NT2/D1 (cell line): Measurements from ENCODE around the gene PARVG.

Source experiments
- DNase-seq: peaks from one replicate; pipeline ENCODE4 v3.0.0-alpha.2; 2011; ENCODE audit warnings: low read depth, low spot score
- H3K27me3 ChIP-seq: 2 replicates; pipeline ENCODE4 v1.6.0; 2011; ENCODE audit warnings: mild to moderate bottlenecking; ENCODE audit not compliant: insufficient read length, insufficient read depth
- H3K36me3 ChIP-seq: 2 replicates; pipeline ENCODE4 v1.6.1; 2011; ENCODE audit warnings: mild to moderate bottlenecking, low read length, mixed read lengths; ENCODE audit not compliant: insufficient read depth, insufficient read length
- H3K4me1 ChIP-seq: 2 replicates; pipeline ENCODE4 v1.5.1; 2011; ENCODE audit not compliant: insufficient read depth, insufficient read length
- H3K4me3 ChIP-seq: 2 replicates; pipeline ENCODE4 v1.5.1; 2011; ENCODE audit warnings: low read depth; ENCODE audit not compliant: insufficient read length
- H3K9ac ChIP-seq: 2 replicates; pipeline ENCODE4 v1.6.0; 2011; ENCODE audit warnings: low read depth; ENCODE audit not compliant: insufficient read length
- H3K9me3 ChIP-seq: 2 replicates; pipeline ENCODE4 v1.5.1; 2011; ENCODE audit warnings: mild to moderate bottlenecking, low read length; ENCODE audit not compliant: insufficient read depth
- SUZ12 ChIP-seq: IDR thresholded peaks from 2 replicates; pipeline ENCODE4 v1.6.1; 2011; ENCODE audit not compliant: insufficient read length, insufficient read depth; ENCODE audit errors: extremely low read depth
- YY1 ChIP-seq: IDR thresholded peaks from 2 replicates; pipeline ENCODE4 v1.6.1; 2011; ENCODE audit not compliant: insufficient read length, insufficient read depth
- ZNF274 ChIP-seq: IDR thresholded peaks from 2 replicates; pipeline ENCODE4 v1.6.1; 2011; ENCODE audit warnings: mild to moderate bottlenecking, low read depth, low read length

Gene PARVG

DNA sequence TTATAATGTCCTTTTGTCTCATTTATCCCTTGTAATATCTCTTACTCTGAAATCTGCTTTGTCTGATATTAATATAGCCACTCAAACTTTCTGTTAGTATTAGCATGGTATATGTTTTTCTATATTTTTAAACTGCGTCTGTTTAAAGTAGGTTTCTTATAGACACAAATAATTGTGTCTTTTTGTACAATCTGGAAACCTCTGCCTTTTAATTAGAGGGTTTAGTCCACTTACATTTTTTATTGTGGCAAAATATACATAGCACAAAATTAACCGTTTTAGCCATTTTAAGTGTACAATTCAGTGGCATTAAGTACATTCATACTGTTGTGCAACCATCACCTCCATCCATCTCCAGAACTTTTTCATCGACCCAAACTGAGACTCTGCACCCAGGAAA, 28.6 kb downstream of the PARVG start:
- TF ChIP-seq YY1 (no peak), ZNF274 (no peak), SUZ12 (no peak)
- Histone ChIP-seq H3K9me3 (0 out of 2 replicates have a peak, but pooled peaks cover under 1% of the 10 kb centered on the region), H3K27me3 (no peaks in the 10 kb centered on the region), H3K36me3 (no peaks in the 10 kb centered on the region), H3K4me1 (no peaks in the 10 kb centered on the region), H3K4me3 (no peak overlapping the region), H3K9ac (no peak overlapping the region)
- DNase-seq: no peak

DNA sequence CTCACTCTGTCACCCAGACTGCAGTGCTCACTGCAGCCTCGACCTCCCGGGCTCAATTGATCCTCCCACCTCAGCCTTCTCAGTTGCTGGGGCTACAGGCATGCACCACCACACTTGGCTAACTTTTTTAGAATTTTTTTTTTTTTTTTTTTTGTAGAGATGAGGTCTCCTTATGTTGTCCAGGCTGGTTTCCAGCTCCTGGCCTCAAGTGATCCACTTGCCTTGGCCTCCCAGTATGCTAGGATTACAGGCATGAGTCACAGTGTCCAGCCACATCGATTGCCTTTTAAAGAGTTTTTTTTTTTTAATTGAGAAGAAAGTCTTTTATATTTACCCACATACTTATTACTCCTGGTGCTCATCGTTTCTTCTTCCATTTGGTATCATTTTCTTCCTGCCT, 30.0 kb downstream of the PARVG start:
- no peak for TF ChIP-seq SUZ12
- TF ChIP-seq ZNF274: no peak
- TF ChIP-seq YY1: no peak
- H3K9ac ChIP-seq: no peak overlapping the region
- no peaks in the 10 kb centered on the region for H3K36me3 ChIP-seq
- H3K9me3 ChIP-seq: peaks cover 13% of the 10 kb centered on the region
- no peaks in the 10 kb centered on the region for H3K4me1 ChIP-seq
- no peak overlapping the region for H3K4me3 ChIP-seq
- no peaks in the 10 kb centered on the region for H3K27me3 ChIP-seq
- no peak for DNase-seq

DNA sequence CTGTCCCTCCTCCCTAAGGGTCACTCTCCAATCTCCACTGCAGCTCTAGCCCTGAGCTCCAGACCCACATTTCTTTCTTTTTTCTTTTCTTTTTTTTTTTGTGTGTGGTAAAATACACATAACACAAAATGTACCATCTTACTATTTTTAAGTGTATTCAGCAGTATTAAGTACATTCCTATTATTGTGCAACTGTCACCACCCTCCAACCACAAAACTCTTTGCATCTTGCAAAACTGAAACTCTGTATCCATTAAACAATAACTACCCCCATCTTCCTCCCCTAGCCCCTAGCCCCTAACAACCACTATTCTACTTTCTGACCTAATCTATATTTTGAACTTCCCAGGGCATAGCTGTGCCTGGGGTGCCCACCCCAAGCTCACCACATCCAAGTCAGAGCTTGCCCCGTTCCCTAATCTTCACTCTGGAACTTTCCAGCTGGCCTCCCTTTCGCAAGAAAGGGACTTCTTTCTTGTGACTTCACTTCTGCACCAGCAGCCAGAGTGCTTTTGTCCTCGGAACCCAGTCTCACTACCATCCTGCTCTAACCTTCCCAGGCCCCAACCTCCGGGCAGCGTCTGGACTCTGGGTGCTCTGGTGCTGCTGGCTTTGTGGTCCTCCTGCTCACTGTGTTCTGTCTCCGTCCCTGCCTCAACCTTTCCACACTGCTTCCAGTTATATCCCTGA, 30.7 kb downstream of the PARVG start:
- Histone ChIP-seq H3K4me3 (no peak overlapping the region), H3K9me3 (peaks cover 13% of the 10 kb centered on the region), H3K9ac (no peak overlapping the region), H3K27me3 (no peaks in the 10 kb centered on the region), H3K36me3 (no peaks in the 10 kb centered on the region), H3K4me1 (no peaks in the 10 kb centered on the region)
- TF ChIP-seq SUZ12 (no peak), YY1 (no peak), ZNF274 (no peak)
- DNase-seq: no peak

DNA sequence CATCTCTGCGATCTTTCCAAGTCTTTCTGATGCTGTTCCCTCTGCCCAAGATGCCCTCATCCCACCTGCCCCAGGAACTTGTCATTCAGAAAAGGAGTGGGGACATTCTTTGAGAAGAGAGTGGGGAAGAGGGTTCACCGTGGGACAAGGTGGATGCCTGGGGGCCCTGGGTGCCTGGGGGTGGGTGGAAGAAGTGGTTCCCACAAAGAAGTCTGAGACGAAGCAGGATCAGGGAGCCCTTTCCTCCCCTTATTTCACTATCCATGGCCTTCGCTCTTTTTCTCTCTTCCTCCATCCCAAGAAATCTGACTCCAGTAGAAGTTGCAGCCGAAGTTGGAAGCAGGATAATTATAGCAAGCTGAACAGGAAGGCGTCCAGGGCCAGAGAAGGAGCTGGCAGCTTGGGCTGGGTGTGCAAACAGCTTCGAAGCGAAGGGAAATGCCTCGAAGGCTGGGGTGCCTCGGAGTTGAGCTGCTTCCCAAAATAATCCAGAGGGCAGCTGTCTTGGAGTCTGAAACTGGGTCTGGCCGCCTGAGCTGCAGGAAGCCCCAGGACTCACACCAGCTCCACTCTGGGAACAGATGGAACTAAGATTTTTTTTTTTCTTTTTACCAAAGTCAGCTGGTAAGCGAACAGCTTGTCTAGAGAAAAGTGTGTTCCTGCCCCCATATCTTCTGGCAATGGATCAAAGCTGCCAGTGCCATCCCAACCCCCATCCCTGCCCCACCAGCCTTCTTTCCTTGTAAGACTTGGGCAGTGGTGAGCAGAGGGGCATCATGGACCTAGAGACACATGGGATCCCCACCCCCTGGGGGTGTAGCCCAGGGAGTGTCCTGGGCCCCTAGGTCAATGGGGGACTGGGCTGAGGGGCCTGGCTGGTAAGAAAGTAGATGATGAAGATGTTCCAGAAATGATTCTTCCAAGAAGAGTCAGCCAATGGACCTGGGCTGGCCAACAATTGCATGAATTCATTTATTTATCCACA, 31.5 kb downstream of the PARVG start:
- TF ChIP-seq YY1: no peak
- TF ChIP-seq SUZ12: no peak
- TF ChIP-seq ZNF274: no peak
- H3K36me3 ChIP-seq: no peaks in the 10 kb centered on the region
- DNase-seq: no peak

DNA sequence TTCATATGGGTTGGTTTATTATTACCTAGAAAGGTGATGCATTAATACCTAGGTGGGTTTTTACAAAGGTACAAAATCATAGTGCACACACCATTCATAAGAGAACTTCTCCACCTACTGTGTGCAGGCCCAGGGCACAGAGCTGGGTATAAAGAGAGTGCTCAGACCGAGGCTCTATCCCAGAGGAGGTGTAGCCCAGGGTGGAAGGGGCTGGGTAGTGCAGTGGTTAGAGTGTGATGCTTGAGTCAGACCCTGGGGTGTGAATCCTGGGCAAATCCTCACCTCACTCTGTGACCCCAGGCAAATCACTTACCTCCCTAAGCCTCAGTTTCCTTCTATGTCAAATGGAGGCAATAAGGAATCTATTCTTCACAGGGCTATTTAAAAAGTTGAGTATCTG, 32.2 kb downstream of the PARVG start:
- TF ChIP-seq YY1: no peak
- no peak for TF ChIP-seq ZNF274
- TF ChIP-seq SUZ12: no peak
- no peaks in the 10 kb centered on the region for H3K27me3 ChIP-seq
- no peaks in the 10 kb centered on the region for H3K36me3 ChIP-seq
- no peak overlapping the region for H3K9ac ChIP-seq
- no peak for DNase-seq
- H3K9me3 ChIP-seq: peaks cover 13% of the 10 kb centered on the region
- H3K4me1 ChIP-seq: no peaks in the 10 kb centered on the region
- no peak overlapping the region for H3K4me3 ChIP-seq

More for the DNA sequence above, 31.5 kb downstream of the PARVG start:
- Histone ChIP-seq H3K4me3 (no peak overlapping the region), H3K4me1 (no peaks in the 10 kb centered on the region), H3K9ac (no peak overlapping the region), H3K9me3 (peaks cover 13% of the 10 kb centered on the region), H3K27me3 (no peaks in the 10 kb centered on the region)

DNA sequence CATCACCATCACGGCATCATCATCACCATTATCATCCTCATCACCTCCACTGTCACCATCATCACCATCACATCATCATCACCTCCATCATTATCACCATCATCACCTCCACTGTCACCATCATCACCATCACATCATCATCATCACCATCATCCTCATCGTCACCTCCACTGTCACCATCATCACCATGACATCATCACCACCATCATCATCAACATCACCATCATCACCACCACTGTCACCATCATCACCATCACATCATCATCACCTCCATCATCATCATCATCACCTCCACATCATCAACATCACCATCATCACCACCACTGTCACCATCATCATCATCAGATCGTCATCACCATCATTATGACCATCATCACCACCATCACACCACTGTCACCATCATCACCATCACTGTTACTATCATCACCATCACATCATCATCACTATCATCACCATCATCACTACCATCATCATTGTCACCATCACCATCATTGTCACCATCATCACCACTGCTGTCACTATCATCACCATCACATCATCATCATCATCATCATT, 32.8 kb downstream of the PARVG start:
- no peak for DNase-seq
- Histone ChIP-seq H3K9ac (no peak overlapping the region), H3K4me3 (no peak overlapping the region), H3K4me1 (no peaks in the 10 kb centered on the region), H3K36me3 (no peaks in the 10 kb centered on the region), H3K9me3 (peaks cover 13% of the 10 kb centered on the region), H3K27me3 (no peaks in the 10 kb centered on the region)
- TF ChIP-seq YY1: no peak
- TF ChIP-seq ZNF274: no peak
- no peak for TF ChIP-seq SUZ12

DNA sequence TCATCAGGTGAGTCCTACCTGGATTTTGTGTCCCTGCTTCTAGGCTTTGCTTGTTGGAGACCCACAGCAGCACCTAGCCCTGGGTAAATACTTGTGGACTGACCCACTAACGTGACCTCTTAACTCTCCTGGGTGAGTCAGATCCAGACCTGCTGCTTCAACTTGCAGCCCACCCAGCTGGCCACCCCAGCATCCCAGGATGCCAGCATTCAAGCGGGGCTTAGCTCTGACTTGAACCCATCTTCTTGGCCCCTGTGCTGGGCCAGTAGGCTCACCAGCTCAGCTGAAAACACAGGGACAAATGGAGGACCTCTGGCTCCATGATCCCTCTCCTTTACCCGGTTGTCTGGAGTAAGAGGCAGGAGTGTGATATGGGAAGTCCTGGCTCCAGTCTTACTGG, 33.5 kb downstream of the PARVG start:
- DNase-seq: no peak
- Histone ChIP-seq H3K4me3 (no peak overlapping the region), H3K27me3 (no peaks in the 10 kb centered on the region), H3K4me1 (no peaks in the 10 kb centered on the region), H3K9ac (no peak overlapping the region), H3K36me3 (no peaks in the 10 kb centered on the region), H3K9me3 (peaks cover 13% of the 10 kb centered on the region)
- TF ChIP-seq YY1: no peak
- no peak for TF ChIP-seq SUZ12
- TF ChIP-seq ZNF274: no peak
